H54 (cell line): ENCODE data around the gene SMARCA4.

Experiments used
- DNase-seq: peaks from one replicate; pipeline ENCODE4 v3.0.0; 2011; ENCODE audit warnings: low spot score, mixed read lengths; ENCODE audit not compliant: insufficient read length
- FAIRE-seq: peaks from 3 replicates; lab custom pipeline; 2011; peaks lifted over from hg19 to GRCh38; lab: Jason Lieb, UNC
- POLR2A ChIP-seq: IDR thresholded peaks from 2 replicates; pipeline ENCODE4 v1.6.1; 2011; ENCODE audit warnings: low read depth, mild to moderate bottlenecking, low read length

SMARCA4 gene

GRCh38 chr19:11019824-11020223 lies 59.0 kb downstream of the SMARCA4 start:
- DNase-seq (no peak), FAIRE-seq (no peak)
- no peak for TF ChIP-seq POLR2A

- DNase-seq = no peak
- FAIRE-seq = no peak
- no peak for TF ChIP-seq POLR2A
Measured at GRCh38 chr19:11020423-11020822, 59.6 kb downstream of the SMARCA4 start.

- TF ChIP-seq POLR2A = no peak
- FAIRE-seq (no peak), DNase-seq (no peak)
Measured at GRCh38 chr19:11020982-11021759, 60.3 kb downstream of the SMARCA4 start.

DNA sequence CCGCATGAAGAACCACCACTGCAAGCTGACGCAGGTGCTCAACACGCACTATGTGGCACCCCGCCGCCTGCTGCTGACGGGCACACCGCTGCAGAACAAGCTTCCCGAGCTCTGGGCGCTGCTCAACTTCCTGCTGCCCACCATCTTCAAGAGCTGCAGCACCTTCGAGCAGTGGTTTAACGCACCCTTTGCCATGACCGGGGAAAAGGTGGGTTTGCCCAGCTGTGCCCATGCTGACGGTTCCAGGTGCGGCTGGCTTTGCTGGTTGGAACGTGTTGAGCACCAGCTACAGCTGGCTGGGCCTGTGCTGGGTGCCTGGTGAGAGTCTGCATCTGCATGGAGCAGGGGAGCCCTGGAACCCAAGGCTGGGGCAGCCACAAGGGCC lies 60.9 kb downstream of the SMARCA4 start:
- no peak for FAIRE-seq
- TF ChIP-seq POLR2A = no peak
- no peak for DNase-seq

GRCh38 chr19:11023016-11023415 lies 62.2 kb downstream of the SMARCA4 start:
- TF ChIP-seq POLR2A = no peak
- FAIRE-seq = no peak
- no peak for DNase-seq

GRCh38 chr19:11023710-11024109 lies 62.9 kb downstream of the SMARCA4 start:
- DNase-seq (no peak), FAIRE-seq (no peak)
- no peak for TF ChIP-seq POLR2A

DNA sequence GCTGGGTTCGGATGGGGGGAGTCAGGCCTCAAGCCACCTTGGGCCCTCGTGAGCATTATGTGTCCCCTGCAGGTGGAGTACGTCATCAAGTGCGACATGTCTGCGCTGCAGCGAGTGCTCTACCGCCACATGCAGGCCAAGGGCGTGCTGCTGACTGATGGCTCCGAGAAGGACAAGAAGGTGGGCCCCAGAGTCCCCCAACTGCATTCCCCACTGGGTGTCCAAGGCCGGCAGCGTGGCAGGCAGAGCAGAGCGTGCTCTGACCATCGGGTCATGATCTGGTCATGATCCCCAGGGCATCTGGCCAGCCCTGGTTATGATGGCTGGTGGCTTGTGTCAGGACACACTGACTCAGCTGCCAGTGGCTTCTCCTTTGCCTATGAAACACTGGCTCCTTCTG lies 63.4 kb downstream of the SMARCA4 start:
- FAIRE-seq (no peak), DNase-seq (no peak)
- TF ChIP-seq POLR2A = no peak

GRCh38 chr19:11025006-11025405 lies 64.2 kb downstream of the SMARCA4 start:
- DNase-seq (no peak), FAIRE-seq (no peak)
- TF ChIP-seq POLR2A = no peak

DNA sequence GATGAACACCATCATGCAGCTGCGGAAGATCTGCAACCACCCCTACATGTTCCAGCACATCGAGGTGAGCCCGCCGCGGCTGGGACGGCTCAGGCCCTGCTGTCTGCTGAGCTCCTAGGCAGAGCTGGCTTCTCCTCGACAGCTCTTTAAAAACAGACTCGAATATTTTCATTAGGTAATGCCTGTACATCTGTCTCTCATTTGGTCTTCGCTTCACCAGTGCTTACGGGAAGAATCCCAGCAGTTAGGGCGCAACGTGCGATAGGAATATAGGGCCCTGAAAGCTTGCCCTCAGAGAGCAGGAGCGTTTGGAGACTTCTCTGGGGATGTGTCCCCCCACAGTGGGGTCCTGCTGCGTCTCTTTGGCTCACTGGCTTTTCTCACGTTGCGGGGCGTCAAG lies 64.6 kb downstream of the SMARCA4 start:
- no peak for DNase-seq
- no peak for FAIRE-seq
- TF ChIP-seq POLR2A = no peak

GRCh38 chr19:11025997-11026396 lies 65.2 kb downstream of the SMARCA4 start:
- TF ChIP-seq POLR2A = no peak
- DNase-seq = no peak
- FAIRE-seq = no peak

- no peak for TF ChIP-seq POLR2A
- no peak for FAIRE-seq
- no peak for DNase-seq
Measured at GRCh38 chr19:11027381-11027780, 66.6 kb downstream of the SMARCA4 start.

DNA sequence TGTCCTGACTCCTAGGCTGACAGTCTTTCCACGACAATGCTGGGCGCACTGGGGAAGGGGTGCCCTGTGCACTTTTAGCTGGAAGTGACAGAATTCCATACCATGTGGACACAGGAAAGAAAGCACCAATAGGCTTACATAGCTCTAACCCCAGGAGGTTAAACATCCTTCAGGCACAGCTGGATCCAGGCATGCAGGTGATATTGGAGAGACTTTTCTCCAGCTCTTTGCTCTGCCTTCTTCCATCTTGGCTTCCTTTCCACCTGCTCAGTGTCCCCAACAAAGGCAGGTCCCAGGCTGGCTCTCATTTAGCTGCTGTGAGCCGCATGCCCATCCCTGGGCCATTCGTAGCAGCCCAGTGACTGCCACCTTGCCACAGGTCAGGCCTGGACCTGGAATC lies 67.3 kb downstream of the SMARCA4 start:
- no peak for DNase-seq
- FAIRE-seq = no peak
- no peak for TF ChIP-seq POLR2A

DNA sequence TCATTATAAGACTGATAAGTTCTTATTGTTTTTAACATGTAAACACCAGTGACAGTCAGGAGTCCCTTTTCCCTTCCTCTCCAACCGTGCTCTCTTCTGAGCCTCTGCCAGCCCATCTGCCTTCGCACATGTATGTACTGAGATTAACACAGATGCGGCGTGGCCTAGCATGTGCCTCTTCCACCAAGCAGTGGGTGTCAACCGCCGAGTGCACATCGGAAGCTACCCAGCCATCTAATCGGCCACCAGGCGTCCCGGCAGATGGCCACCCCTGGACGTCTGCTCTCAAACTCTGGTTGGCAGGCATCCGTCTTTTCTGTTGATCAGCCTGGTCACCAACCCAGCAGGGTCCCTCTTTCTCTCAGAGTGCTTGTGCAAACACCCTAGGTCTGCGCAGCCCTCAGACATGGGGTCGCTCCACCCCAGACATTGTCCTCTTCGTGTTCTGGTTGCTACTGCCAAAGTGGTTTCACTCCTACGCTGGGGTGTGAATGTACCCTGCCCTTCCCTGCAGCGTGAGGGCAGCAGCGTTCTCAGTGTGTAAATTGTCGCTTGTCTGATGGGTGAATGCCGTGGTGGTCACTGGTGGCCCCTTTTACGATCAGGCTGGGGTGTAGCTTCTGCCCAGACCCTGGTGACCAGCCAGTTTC lies 70.7 kb downstream of the SMARCA4 start:
- DNase-seq (no peak), FAIRE-seq (no peak)
- no peak for TF ChIP-seq POLR2A

GRCh38 chr19:11033251-11033650 lies 72.4 kb downstream of the SMARCA4 start:
- FAIRE-seq = no peak
- TF ChIP-seq POLR2A = no peak
- no peak for DNase-seq

DNA sequence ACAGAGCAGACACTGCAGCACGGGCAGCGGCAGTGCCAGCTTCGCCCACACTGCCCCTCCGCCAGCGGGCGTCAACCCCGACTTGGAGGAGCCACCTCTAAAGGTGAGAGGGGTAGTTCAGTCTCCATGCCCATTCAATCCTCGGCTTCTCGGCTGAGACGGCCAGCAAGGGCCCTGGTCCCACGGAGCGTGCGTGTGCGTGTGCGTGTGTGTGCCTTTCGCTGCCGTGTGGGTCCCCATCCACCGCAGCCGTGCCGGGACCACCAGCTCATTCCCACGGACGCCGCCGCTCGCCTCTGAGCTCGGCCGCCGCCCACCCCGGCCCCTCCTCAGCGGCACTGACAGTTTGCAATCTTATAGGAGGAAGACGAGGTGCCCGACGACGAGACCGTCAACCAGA lies 72.9 kb downstream of the SMARCA4 start:
- DNase-seq (no peak), FAIRE-seq (no peak)
- no peak for TF ChIP-seq POLR2A
